HCT116 (cell line): ENCODE results near the gene POLR2C.

Source experiments
- CTCF ChIP-seq, 3 experiments: fragments of 200-600 bp in 1 of 3; sonication (generic) in 1 of 3; IDR thresholded peaks in 2 of 3; conservative IDR thresholded peaks in 1 of 3; 2 replicates each; pipeline ENCODE4 v1.5.1; 2012 to 2017; ENCODE audit warnings: low read depth in 2 of 3, low read length in 2 of 3, antibody characterized with exemption in 1 of 3, borderline replicate concordance in 1 of 3, control low read depth in 1 of 3, mild to moderate bottlenecking in 1 of 3, mixed read lengths in 1 of 3, mixed run types in 1 of 3, moderate library complexity in 1 of 3; ENCODE audit not compliant: insufficient read depth in 1 of 3
- REST ChIP-seq: IDR thresholded peaks from 2 replicates; pipeline ENCODE4 v1.6.1; 2012; ENCODE audit warnings: low read depth

- TF ChIP-seq CTCF (IDR thresholded peaks at IDR 0.05 in 2 of 3, conservative IDR thresholded peaks at IDR 0.05 in 1 of 3; ENCODE audit: borderline replicate concordance in 1 of 3, insufficient read depth in 1 of 3, low read depth in 2 of 3, low read length in 2 of 3) (no peak), REST (no peak)
Observed at GRCh38 chr16:57514371-57514770, 51.9 kb downstream of the POLR2C start.
